ENCODE data around the gene SLC6A11. TPM values are rescaled to one million over a fixed set of nuclear protein-coding genes. Genes with fewer than 3 reads are reported as not detected.
A peak's percentile ranks its signal among the peaks of the same experiment; 100 is the strongest.

Gene SLC6A11
- total RNA-seq, 2 donors from 2014 or later: not detected

- intact Hi-C loops (cut with DNase I): no loop called here
- ATAC-seq: no peak
- no peak for DNase-seq
Measured at GRCh38 chr3:10937141-10937825, 121.3 kb downstream of the SLC6A11 start.

DNA sequence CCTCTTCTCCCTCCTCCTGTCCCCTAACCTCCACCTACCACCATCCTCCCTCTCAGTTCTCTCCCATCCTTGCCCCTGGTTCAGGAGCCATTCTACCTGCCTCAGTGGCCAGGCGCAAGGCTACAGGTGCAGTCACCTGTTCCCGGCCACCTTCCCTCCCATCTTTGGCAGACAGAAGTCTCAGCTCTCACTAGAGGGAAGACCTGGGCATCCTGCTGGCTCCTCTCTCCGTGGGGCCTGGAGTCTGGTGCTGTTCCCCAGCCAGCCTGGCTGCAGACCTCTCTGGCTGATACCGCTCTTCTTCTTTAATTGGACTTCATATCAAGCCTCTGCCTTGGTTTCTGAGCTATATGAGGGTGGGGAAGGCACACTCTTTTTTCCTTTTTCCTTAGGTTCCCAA lies 123.5 kb downstream of the SLC6A11 start:
- ATAC-seq (no peak), DNase-seq (no peak)
- intact Hi-C loops (cut with DNase I): no loop called here

DNA sequence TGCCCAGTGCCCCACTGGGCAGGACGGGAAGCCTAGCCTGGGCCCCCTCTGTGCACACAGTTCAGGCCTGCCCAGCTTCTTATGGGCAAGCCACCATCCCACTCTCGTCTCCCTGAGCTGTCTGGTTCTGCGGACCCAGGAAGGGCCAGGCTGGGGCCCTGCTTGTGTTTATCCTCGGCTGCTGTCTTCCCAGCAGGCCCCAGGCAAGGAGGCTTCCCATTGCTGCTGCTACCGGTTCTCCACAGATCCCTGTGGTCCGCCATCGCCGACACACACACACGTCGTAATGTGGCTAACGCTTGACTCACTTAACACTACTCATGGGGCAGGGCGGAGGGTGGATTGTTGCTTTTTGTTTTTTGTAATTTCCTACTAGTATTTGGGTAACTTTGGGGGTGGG lies 124.1 kb downstream of the SLC6A11 start:
- DNase-seq (no peak), ATAC-seq (no peak)
- intact Hi-C loops (cut with DNase I): loop anchor here (10.0 kb wide), 2 partner anchors 175 to 265 kb away; no protein-coding TSS in a partner anchor

- intact Hi-C loops (cut with DNase I): loop anchor here (10.0 kb wide), 2 partner anchors 177 to 263 kb away; no protein-coding TSS in a partner anchor
- no peak for ATAC-seq
Measured at GRCh38 chr3:10941972-10942371, 125.9 kb downstream of the SLC6A11 start.

GRCh38 chr3:10942690-10943205 lies 126.7 kb downstream of the SLC6A11 start:
- no peak for ATAC-seq
- DNase-seq: no peak
- intact Hi-C loops (cut with DNase I): loop anchor here (10.0 kb wide), 2 partner anchors 178 to 262 kb away; no protein-coding TSS in a partner anchor

More at GRCh38 chr3:10941972-10942371, 125.9 kb downstream of the SLC6A11 start:
- no peak for DNase-seq

GRCh38 chr3:10944866-10945265 lies 128.8 kb downstream of the SLC6A11 start:
- DNase-seq: no peak
- no peak for ATAC-seq
- intact Hi-C loops (cut with DNase I): loop anchor here (1.0 to 10.0 kb wide), 6 partner anchors 37 to 260 kb away; no protein-coding TSS in a partner anchor

DNA sequence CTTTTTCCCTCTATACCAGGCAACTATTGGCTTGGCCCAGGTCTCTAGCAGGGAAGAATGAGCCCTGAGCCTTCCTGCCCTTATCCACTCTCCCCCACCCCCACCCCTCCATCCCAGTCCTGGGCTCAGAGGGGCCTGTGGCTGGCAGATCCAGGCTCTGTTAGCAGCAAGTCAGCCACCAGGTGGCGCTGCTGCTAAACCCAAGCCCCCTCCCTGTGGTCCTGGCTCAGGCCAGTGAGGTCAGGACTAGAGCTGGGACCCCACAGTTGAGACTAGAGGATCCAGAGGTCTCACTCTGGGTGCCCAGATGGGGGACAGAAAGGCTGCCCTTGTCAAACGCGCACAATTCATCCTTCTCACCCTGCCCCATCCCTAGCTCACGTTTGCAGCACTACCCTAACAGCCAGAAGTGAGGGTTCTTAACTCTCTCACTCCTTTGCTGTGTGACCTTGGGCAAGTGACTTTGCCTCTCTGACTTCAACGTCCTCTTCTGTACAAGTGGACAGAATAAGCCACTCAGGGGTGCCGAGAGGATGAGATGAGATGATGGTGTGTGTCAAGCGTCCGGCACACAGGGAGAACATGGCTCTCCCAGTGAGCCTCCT lies 129.8 kb downstream of the SLC6A11 start:
- DNase-seq: peak; percentile 72
- intact Hi-C loops (cut with DNase I): loop anchor here (1.0 to 10.0 kb wide), 6 partner anchors 37 to 259 kb away; no protein-coding TSS in a partner anchor
- ATAC-seq: peak; percentile 72 to 86

DNA sequence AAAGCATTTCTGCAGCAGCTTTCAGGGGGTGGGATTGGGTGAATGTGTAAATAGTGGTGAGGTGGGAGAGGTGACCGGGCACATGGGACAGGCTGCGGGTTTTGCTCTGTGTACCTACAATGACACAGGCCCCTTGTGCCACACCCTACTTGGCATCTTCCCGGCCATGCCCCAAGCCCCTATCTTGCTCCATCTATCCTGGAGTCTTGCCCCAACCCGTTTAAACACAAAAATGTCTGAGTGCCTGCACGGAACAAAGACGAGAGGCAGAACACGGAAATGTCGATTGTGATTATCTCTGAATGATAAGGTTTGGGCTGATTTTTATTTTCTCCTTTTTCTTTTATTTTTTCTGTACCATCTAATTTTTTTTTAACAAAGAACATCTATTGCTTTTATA lies 130.5 kb downstream of the SLC6A11 start:
- no peak for DNase-seq

DNA sequence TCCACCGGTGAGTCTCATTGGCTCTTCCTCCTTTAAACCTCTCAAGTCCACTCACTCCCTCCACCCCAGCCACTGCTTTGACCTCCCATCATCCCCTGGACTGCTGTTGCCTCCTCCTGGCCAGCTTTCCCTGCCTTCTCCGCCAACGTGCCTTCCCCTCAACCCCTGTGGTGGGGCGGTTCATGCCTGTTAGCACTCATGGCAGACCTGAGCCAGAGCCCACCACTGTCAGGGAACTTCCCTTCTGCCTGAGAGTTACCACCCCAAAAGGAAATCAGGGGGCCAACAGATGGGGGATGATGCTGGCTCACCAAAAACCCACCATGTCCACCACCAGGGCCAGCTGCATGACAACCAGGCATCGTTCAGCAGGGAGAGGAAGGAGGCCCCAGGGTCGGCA lies 132.3 kb downstream of the SLC6A11 start:
- no peak for DNase-seq
- no peak for ATAC-seq
- intact Hi-C loops (cut with DNase I): loop anchor here (5.0 to 10.0 kb wide), 4 partner anchors 34 to 256 kb away; no protein-coding TSS in a partner anchor

More for the DNA sequence above, 130.5 kb downstream of the SLC6A11 start:
- intact Hi-C loops (cut with DNase I): loop anchor here (5.0 to 10.0 kb wide), 4 partner anchors 36 to 258 kb away; no protein-coding TSS in a partner anchor
- ATAC-seq: no peak

DNA sequence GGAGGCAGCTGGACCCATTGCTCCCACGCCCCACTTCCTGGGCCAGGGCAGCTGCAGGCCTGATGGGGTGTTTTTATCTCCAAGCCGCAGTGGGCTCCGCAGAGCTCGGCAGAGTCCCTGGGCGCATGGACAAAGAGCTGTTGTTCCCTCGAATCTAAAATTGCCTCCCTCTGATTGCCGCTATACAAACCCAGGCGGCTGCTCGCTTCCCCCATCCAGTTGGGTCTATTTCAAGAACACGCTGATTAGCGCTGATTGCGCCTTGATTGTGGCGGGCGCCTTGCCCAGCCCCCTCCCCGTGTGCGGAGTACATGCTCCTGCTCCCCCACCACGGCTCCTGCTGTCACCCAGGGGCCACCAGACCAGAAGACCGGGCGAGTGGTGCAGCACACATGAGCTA lies 133.2 kb downstream of the SLC6A11 start:
- DNase-seq: no peak
- intact Hi-C loops (cut with DNase I): loop anchor here (5.0 to 10.0 kb wide), 4 partner anchors 33 to 256 kb away; no protein-coding TSS in a partner anchor
- ATAC-seq: no peak

DNA sequence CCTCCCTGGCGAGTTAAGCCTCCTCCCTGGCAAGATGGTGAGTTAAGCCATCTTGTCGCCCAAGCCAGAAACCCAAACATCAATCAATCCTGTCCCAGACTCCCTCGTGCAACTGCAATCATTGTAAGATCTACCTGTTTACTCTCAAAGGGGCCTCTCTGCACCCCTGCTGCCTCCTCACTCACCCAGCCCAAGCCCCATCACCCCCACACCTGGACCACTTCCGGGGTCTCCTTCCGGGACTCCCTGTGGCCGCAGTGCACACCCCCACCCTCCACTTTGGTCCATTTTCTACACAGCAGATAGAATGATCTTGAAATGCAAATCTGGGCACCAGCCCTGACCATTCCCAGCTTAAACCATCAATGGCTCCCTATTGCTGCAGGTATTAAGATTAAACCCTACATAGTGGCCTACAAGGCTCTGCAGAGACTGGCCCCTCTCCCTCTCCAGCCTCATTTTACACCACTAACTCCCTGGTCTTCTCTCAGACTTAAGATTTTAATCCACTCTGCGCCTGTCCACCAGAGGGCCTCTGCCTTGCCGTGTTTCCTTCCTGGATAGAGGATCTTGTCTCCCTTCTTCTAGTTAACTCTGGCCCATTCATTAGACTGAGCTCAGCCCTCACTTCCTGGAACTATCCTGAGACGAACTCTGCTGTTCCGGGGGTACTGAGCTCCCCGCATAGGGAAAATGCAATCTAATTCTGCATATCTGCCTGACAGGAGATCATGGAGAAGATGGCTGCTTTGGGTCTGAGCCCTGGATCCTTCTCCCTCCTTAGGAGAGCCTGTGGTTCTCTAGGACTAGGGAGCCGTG lies 134.7 kb downstream of the SLC6A11 start:
- DNase-seq: peak; percentile 41
- peak; percentile 56 to 72 for ATAC-seq
- intact Hi-C loops (cut with DNase I): no loop called here

- DNase-seq (no peak), ATAC-seq (no peak)
- intact Hi-C loops (cut with DNase I): no loop called here
Measured at GRCh38 chr3:10951295-10951926, 135.4 kb downstream of the SLC6A11 start.

DNA sequence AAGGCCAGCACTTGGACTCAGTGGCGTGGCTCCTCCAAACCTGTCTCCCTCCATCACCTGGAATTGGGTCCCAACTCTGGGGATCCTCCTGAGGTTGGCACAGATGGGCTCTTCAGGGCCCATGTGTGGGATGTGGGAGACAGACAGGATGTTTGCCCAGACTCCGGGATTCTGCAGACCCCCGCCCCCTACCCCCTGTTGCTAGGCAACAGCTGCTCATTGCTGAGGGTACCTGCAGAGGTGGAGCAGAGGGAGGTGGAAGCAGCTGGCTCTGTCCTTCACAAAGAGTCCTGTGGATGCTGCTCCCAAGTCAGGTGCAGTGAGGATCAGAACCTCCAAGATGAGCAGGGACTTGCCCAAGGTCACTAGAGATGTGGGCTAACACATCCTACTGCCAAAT lies 136.5 kb downstream of the SLC6A11 start:
- ATAC-seq (no peak), DNase-seq (no peak)
- intact Hi-C loops (cut with DNase I): no loop called here

- no peak for DNase-seq
- intact Hi-C loops (cut with DNase I): no loop called here
- ATAC-seq: no peak
Measured at GRCh38 chr3:10954740-10955139, 138.7 kb downstream of the SLC6A11 start.

- intact Hi-C loops (cut with DNase I): no loop called here
- DNase-seq (peak; percentile 35), ATAC-seq (peak; percentile 65 to 82)
Measured at GRCh38 chr3:10955711-10956453, 139.9 kb downstream of the SLC6A11 start.

DNA sequence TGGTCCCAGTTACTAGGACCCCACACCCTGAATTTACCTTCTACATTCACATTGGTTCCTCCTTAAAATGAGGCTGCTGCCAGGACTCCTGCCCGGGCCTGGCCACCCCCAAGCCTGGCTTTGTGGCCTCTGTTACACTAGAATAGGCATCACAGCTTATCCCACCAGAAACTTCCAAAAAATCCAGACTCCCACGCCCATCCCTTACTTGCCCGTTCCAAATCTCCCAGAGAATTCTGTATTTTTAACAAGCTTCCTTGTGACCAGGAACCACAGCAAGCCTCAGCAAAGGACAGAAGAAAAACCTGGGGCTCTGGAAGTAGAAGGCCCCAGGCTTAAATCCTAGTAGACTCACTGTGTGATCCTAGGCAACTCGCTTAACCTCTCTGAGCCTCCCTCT lies 140.5 kb downstream of the SLC6A11 start:
- no peak for DNase-seq
- intact Hi-C loops (cut with DNase I): no loop called here
- no peak for ATAC-seq

DNA sequence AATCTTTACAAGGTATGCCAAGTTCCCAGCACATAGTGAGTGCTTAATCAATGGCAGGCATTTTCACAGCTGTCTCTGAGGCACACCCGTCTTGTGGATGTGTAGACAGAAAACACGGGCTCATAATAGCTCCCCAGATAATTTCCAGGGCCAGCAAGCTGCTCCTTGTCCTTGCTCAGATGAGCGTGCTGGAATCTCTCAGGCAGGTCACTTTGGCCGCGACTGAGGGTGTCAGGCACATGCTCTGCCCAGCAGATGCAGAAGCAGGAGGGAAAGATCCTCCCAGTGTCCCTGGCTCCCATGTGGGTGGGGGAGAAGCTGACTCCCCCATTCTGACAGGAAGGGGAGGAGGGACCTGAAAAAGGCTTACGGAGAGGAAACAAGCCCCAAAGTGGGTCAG lies 141.0 kb downstream of the SLC6A11 start:
- intact Hi-C loops (cut with DNase I): no loop called here
- DNase-seq (no peak), ATAC-seq (peak; percentile 31 to 41)
